ENCODE results near the gene ECSCR.
"Not testable (repeated sequence)": the region's sequence is repeated elsewhere in the genome, so short reads cannot be mapped to it uniquely, and the experiment has no call there.

The ECSCR gene

DNA sequence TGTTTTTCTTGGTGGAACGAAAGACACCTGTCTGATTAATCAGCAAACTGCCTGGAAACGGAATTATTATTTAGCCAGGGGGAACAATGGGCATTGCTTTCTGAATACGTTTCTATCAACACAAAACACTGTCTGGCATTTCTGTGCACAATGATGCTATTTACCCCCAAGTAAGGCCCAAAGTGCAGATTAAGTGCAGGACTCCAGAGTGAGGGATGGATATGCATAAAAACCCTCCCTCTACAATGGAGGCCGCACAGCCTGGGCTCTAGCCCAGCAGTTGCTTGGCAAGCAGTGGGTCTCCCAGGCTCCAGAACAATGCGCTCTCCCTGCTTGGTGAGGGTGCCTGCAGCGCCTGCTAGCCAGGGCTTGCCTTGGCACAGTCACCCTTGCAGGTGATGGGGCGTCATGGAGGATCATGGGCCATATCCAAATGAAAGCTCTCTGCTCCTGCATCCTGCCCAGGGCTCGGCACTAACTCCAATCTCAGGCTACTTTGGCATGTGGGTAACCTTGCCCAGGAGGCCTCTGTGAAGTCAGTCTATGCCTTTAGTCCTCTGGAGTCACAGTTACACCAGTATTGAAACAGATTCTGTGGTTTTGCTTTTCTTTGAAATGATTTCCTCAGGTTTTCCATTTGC lies 47.2 kb downstream of the ECSCR start:
- H3K9me3 ChIP-seq (ENCODE audit: control insufficient read depth in 5 of 5, low read length in 5 of 5) = no peaks in the 10 kb centered on the region
- peak overlapping the region; percentile 58 for H3K27ac ChIP-seq (ENCODE audit: low read depth, low read length)
- peaks cover 0 to 65% (median 9%) of the 10 kb centered on the region in 5 donors for H3K4me1 ChIP-seq (ENCODE audit: control insufficient read depth in 5 of 5, insufficient read depth in 5 of 5, low read length in 5 of 5)
- peaks cover 0 to 16% (median 8%) of the 10 kb centered on the region in 5 donors for H3K36me3 ChIP-seq (ENCODE audit: control insufficient read depth in 5 of 5, insufficient read depth in 5 of 5, low read length in 5 of 5)
- H3K4me3 ChIP-seq (ENCODE audit: low read depth in 1 of 5, low read length in 5 of 5) = no peak overlapping the region
- no peaks in the 10 kb centered on the region for H3K27me3 ChIP-seq (ENCODE audit: control insufficient read depth in 5 of 5, insufficient read depth in 4 of 5, low read length in 5 of 5)
- peak overlapping the region in 1 of 5 donors; percentile 43 for H3K9ac ChIP-seq (ENCODE audit: low read length in 5 of 5)

DNA sequence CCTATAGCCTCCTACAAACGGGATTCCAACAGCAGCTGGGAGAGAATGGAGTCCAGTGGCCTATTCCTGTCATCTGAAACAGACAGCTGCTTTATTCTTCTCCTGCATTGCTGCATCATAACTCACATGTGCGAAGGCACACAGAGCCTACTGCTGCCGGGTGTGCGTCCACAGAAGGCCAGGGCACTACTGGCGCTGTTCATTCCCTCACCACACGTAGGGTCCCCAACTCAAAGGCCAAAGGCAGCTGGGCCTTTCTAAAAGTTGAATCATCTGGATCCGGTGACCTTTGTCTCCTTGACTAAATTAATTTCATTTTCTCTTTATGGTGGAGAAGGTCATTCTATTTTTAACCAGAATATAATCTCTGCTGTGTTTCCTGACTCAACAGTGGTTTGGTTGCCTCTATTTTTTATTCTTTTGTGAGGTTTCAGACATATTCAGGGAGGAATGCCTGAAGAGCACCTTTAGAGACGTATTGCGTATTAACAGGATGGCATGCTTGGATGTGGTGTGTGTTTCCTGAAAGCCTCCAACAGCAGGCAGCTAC lies 47.9 kb downstream of the ECSCR start:
- Histone ChIP-seq H3K4me1 (ENCODE audit: control insufficient read depth in 5 of 5, insufficient read depth in 5 of 5, low read length in 5 of 5) (peaks cover 0 to 60% (median 9%) of the 10 kb centered on the region in 5 donors), H3K27me3 (ENCODE audit: control insufficient read depth in 5 of 5, insufficient read depth in 4 of 5, low read length in 5 of 5) (no peaks in the 10 kb centered on the region), H3K9ac (ENCODE audit: low read length in 5 of 5) (no peak overlapping the region), H3K27ac (ENCODE audit: low read depth, low read length) (peak overlapping the region; percentile 58), H3K4me3 (ENCODE audit: low read depth in 1 of 5, low read length in 5 of 5) (no peak overlapping the region), H3K9me3 (ENCODE audit: control insufficient read depth in 5 of 5, low read length in 5 of 5) (no peaks in the 10 kb centered on the region), H3K36me3 (ENCODE audit: control insufficient read depth in 5 of 5, insufficient read depth in 5 of 5, low read length in 5 of 5) (peaks cover 0 to 12% (median 5%) of the 10 kb centered on the region in 5 donors)

DNA sequence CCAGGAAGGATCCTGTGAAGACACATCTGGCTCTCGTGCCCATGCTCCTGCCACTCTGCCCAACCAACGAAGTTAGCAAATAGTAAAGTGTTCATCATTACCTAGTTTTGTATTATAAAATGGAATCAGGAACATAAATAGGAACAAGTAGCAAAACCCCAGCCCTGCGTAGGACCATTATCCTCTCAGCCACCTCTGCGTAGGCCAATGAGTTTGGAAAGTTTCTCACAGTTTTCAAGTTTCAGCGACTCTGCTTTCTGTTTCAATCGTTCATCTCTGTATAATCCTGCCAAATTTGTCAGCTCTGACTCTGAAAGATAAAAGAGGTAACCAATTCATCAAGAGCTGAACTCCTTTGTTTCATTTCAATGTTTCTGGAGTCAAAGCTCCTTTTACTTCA lies 48.6 kb downstream of the ECSCR start:
- peak overlapping the region; percentile 58 for H3K27ac ChIP-seq (ENCODE audit: low read depth, low read length)
- no peak overlapping the region for H3K9ac ChIP-seq (ENCODE audit: low read length in 5 of 5)

DNA sequence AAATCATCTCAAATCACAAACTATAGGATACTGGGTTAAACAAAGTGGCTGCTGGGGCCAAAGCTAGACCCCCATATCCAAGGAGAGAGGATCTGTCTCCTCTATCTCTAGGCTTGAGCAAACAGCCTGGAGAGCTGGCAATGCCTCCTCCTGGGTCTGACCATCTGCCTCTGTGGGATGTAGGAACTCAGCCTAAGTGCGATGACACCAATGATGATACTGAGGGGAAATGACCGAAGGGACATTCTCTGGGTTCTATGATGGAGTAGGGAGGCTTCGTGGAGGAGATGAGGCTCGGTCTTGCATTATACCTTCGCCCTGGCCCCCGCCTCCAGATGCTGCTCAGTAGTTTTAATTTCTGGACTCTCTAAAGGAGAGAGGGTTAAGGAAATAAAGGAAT lies 49.4 kb downstream of the ECSCR start:
- no peak overlapping the region for H3K4me3 ChIP-seq (ENCODE audit: low read depth in 1 of 5, low read length in 5 of 5)
- H3K4me1 ChIP-seq (ENCODE audit: control insufficient read depth in 5 of 5, insufficient read depth in 5 of 5, low read length in 5 of 5) = peaks cover 0 to 46% (median 9%) of the 10 kb centered on the region in 5 donors
- H3K36me3 ChIP-seq (ENCODE audit: control insufficient read depth in 5 of 5, insufficient read depth in 5 of 5, low read length in 5 of 5) = peaks cover 0 to 8% (median 2%) of the 10 kb centered on the region in 5 donors
- no peaks in the 10 kb centered on the region for H3K27me3 ChIP-seq (ENCODE audit: control insufficient read depth in 5 of 5, insufficient read depth in 4 of 5, low read length in 5 of 5)
- H3K9ac ChIP-seq (ENCODE audit: low read length in 5 of 5) = no peak overlapping the region
- H3K9me3 ChIP-seq (ENCODE audit: control insufficient read depth in 5 of 5, low read length in 5 of 5) = no peaks in the 10 kb centered on the region
- no peak overlapping the region for H3K27ac ChIP-seq (ENCODE audit: low read depth, low read length)

More for the DNA sequence above, 48.6 kb downstream of the ECSCR start:
- no peaks in the 10 kb centered on the region for H3K27me3 ChIP-seq (ENCODE audit: control insufficient read depth in 5 of 5, insufficient read depth in 4 of 5, low read length in 5 of 5)
- peaks cover 0 to 53% (median 9%) of the 10 kb centered on the region in 5 donors for H3K4me1 ChIP-seq (ENCODE audit: control insufficient read depth in 5 of 5, insufficient read depth in 5 of 5, low read length in 5 of 5)
- peaks cover 0 to 8% (median 2%) of the 10 kb centered on the region in 5 donors for H3K36me3 ChIP-seq (ENCODE audit: control insufficient read depth in 5 of 5, insufficient read depth in 5 of 5, low read length in 5 of 5)
- H3K9me3 ChIP-seq (ENCODE audit: control insufficient read depth in 5 of 5, low read length in 5 of 5) = no peaks in the 10 kb centered on the region
- no peak overlapping the region for H3K4me3 ChIP-seq (ENCODE audit: low read depth in 1 of 5, low read length in 5 of 5)

DNA sequence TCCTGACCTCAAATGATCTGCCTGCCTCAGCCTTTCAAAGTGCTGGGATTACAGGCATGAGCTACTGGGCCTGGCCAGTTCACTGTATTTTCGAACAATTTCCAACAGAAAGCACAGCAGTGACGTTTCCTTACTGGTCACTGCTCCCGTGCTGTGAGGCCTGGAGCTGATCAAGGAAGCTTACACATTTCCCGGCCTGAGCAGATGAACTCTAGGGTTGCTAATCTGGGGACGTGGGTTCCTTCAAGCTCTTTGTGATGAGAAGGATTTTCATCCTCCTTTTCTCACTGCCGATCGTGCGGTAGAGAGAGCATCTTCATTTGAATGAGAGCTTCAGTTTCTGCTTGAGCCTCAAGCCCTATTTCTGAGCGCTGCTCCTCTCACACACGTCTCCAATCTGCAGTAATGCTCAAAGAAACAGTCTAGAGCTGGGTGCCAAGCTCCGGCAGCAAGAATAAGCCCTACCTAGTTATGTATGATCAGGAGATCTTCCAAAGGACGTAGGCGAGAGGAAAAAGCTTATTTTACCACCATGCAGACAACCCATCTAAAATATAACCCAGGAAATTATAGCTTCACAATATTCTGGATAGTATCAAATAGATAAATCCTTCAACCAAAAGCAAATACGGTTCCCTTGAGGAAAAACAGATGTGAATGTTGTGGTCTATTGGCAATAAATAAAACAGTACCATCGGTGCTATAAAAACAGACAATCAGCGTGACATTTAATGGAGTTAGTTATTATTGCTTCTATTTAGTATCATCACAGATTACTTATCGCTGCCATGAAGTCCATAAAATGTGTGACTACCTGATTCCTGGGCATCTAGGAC lies 51.3 kb downstream of the ECSCR start:
- Histone ChIP-seq H3K4me3 (ENCODE audit: low read depth in 1 of 5, low read length in 5 of 5) (no peak overlapping the region), H3K4me1 (ENCODE audit: control insufficient read depth in 5 of 5, insufficient read depth in 5 of 5, low read length in 5 of 5) (peaks cover 0 to 28% (median 9%) of the 10 kb centered on the region in 5 donors), H3K9ac (ENCODE audit: low read length in 5 of 5) (peak overlapping the region in 1 of 5 donors; percentile 2), H3K27me3 (ENCODE audit: control insufficient read depth in 5 of 5, insufficient read depth in 4 of 5, low read length in 5 of 5) (no peaks in the 10 kb centered on the region), H3K27ac (ENCODE audit: low read depth, low read length) (no peak overlapping the region), H3K9me3 (ENCODE audit: control insufficient read depth in 5 of 5, low read length in 5 of 5) (no peaks in the 10 kb centered on the region), H3K36me3 (ENCODE audit: control insufficient read depth in 5 of 5, insufficient read depth in 5 of 5, low read length in 5 of 5) (peaks cover 0 to 8% (median 2%) of the 10 kb centered on the region in 5 donors)

DNA sequence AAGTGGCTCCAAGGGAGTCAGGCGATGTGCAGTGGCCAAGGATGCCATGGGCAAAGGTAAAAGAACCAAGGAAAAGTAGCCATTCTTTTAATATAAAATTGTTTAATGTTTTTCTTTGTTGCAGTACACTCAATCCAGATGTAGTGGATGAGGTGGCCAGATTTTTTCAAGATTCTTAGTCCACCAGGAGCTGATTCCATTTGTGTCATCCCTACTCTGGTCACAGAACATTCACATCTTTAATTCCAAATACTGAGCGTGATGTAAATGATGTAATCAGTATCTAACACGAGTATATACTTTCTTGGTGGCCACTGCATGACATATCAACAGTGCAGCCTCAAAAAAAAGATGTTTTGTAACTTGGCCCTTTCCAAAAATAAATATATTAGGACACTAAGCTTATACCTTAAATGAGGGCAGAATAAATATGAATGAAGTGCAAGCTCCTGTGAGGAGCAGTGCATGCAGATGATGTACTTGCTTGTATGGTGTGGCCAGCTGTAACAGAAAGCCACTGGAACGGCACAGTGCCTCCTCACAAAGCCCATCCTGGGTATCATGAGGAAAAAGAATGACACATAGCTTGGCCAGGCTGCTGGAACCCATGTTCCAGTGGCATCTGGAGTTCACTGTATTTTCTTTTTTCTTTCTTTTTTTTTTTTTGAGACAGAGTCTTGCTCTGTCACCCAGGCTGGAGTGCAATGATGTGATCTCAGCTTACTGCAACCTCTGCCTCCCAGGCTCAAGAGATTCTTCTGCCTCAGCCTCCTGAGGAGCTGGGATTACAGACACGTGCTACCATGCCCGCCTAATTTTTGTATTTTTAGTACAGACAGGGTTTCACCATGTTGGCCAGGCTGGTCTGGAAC lies 52.2 kb downstream of the ECSCR start:
- H3K9ac ChIP-seq (ENCODE audit: low read length in 5 of 5) = peak overlapping the region in 1 of 5 donors; percentile 2
- no peaks in the 10 kb centered on the region for H3K27me3 ChIP-seq (ENCODE audit: control insufficient read depth in 5 of 5, insufficient read depth in 4 of 5, low read length in 5 of 5)
- H3K27ac ChIP-seq (ENCODE audit: low read depth, low read length) = no peak overlapping the region
- H3K4me1 ChIP-seq (ENCODE audit: control insufficient read depth in 5 of 5, insufficient read depth in 5 of 5, low read length in 5 of 5) = peaks cover 0 to 21% (median 6%) of the 10 kb centered on the region in 5 donors
- no peak overlapping the region for H3K4me3 ChIP-seq (ENCODE audit: low read depth in 1 of 5, low read length in 5 of 5)
- H3K36me3 ChIP-seq (ENCODE audit: control insufficient read depth in 5 of 5, insufficient read depth in 5 of 5, low read length in 5 of 5) = peaks cover 0 to 8% (median 2%) of the 10 kb centered on the region in 5 donors
- no peaks in the 10 kb centered on the region for H3K9me3 ChIP-seq (ENCODE audit: control insufficient read depth in 5 of 5, low read length in 5 of 5)

DNA sequence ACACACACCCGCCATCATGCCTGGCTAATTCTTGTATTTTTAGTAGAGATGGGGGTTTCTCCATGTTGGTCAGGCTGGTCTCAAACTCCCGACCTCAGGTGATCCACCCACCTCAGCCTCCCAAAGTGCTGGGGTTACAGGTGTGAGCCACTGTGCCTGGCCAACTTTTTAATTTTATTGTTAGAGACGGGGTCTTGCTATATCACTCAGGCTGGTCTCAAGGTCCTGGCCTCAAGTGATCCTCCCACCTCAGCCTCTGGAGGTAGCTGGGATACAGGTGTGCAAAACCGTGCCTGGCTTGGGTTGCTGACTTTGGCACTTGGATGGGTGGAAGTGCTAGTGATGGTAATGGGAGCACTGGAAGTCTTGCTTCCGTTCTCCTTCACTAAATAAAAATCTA lies 53.4 kb downstream of the ECSCR start:
- not testable (repeated sequence) for H3K36me3 ChIP-seq (ENCODE audit: control insufficient read depth in 5 of 5, insufficient read depth in 5 of 5, low read length in 5 of 5); H3K27ac ChIP-seq (ENCODE audit: low read depth, low read length); H3K4me3 ChIP-seq (ENCODE audit: low read depth in 1 of 5, low read length in 5 of 5); H3K27me3 ChIP-seq (ENCODE audit: control insufficient read depth in 5 of 5, insufficient read depth in 4 of 5, low read length in 5 of 5); H3K9me3 ChIP-seq (ENCODE audit: control insufficient read depth in 5 of 5, low read length in 5 of 5); H3K9ac ChIP-seq (ENCODE audit: low read length in 5 of 5)
- H3K4me1 ChIP-seq (ENCODE audit: control insufficient read depth in 5 of 5, insufficient read depth in 5 of 5, low read length in 5 of 5) = peaks cover 0 to 15% (median 5%) of the 10 kb centered on the region in 5 donors

DNA sequence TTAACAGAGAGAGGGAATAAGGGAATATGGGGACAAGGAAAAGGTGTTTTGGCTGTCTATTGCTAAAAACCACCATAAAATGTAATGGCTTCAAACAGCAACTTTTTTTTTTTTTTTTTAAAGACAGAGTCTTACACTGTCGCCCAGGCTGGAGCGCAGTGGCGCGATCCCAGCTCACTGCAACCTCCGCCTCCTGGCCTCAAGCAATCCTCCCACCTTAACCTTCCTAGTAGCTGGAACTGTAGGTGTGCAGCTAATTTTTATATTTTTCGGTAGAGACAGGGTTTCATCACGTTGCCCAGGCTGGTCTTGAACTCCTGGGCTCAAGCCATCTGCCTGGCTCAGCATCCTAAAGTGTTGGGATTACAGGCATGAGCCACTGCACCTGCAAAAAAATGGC lies 54.4 kb downstream of the ECSCR start:
- H3K27me3 ChIP-seq (ENCODE audit: control insufficient read depth in 5 of 5, insufficient read depth in 4 of 5, low read length in 5 of 5) = no peaks in the 10 kb centered on the region
- no peak overlapping the region for H3K9ac ChIP-seq (ENCODE audit: low read length in 5 of 5)
- H3K4me3 ChIP-seq (ENCODE audit: low read depth in 1 of 5, low read length in 5 of 5) = no peak overlapping the region
- H3K4me1 ChIP-seq (ENCODE audit: control insufficient read depth in 5 of 5, insufficient read depth in 5 of 5, low read length in 5 of 5) = peaks cover 0 to 17% (median 10%) of the 10 kb centered on the region in 5 donors
- no peak overlapping the region for H3K27ac ChIP-seq (ENCODE audit: low read depth, low read length)
- peaks cover 0 to 6% (median 1%) of the 10 kb centered on the region in 5 donors for H3K36me3 ChIP-seq (ENCODE audit: control insufficient read depth in 5 of 5, insufficient read depth in 5 of 5, low read length in 5 of 5)
- no peaks in the 10 kb centered on the region for H3K9me3 ChIP-seq (ENCODE audit: control insufficient read depth in 5 of 5, low read length in 5 of 5)

DNA sequence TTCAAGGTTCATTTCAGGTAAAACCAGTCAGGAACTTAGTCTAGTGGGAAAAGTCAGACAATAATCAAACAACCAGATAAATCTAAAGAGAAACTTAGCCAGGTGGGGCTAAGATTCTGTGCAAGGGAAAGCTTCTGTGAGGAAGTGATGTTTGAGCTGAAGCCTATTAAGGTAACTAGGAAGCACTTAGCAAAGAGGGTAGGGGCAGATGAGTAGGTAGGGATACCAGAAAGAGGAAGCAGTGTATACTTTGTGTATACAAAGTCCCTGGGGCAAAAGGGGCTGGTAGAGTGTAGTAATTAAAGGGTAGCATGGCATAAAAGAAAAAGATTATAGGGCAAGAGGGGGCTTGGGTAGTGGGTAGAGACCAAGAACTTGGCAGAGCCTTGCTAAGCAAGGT lies 55.0 kb downstream of the ECSCR start:
- Histone ChIP-seq H3K4me3 (ENCODE audit: low read depth in 1 of 5, low read length in 5 of 5) (no peak overlapping the region), H3K9me3 (ENCODE audit: control insufficient read depth in 5 of 5, low read length in 5 of 5) (no peaks in the 10 kb centered on the region), H3K27me3 (ENCODE audit: control insufficient read depth in 5 of 5, insufficient read depth in 4 of 5, low read length in 5 of 5) (no peaks in the 10 kb centered on the region), H3K4me1 (ENCODE audit: control insufficient read depth in 5 of 5, insufficient read depth in 5 of 5, low read length in 5 of 5) (peaks cover 0 to 21% (median 14%) of the 10 kb centered on the region in 5 donors), H3K9ac (ENCODE audit: low read length in 5 of 5) (no peak overlapping the region), H3K36me3 (ENCODE audit: control insufficient read depth in 5 of 5, insufficient read depth in 5 of 5, low read length in 5 of 5) (peaks cover 0 to under 1% (median 0%) of the 10 kb centered on the region in 5 donors), H3K27ac (ENCODE audit: low read depth, low read length) (no peak overlapping the region)

All from subcutaneous abdominal adipose tissue (tissue), 5 donors.